HG02973 (cell line): Measurements from ENCODE around the gene DMD.

ENCODE experiments used
- ATAC-seq: cut with Tn5 transposase; IDR thresholded peaks from one replicate; pipeline ENCODE4 v1.9.1; 2021; ENCODE audit warnings: moderate library complexity; ENCODE audit not compliant: unreplicated experiment

Gene DMD

DNA sequence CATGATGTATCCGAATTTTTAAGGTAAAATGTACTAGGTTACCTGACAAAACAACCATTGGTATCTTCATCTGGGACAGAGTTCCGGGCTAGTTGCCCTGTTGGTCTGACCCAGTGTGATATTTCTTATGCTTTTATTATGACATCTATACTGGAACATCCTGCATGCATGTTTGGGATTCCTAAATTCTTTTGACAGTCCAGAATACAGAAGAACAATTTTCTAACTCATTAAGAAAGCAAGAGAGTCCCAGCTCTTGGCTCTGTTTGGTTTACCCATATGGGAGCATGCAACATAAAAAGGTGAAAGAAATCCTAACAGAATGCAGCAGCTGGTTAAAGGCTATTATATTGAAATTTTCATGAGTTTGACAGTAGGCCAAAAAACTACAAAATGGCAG is 1891.8 kb downstream of the DMD start:
- ATAC-seq = no peak

GRCh38 chrX:31318866-31319265 is 1892.5 kb downstream of the DMD start:
- ATAC-seq = no peak

DNA sequence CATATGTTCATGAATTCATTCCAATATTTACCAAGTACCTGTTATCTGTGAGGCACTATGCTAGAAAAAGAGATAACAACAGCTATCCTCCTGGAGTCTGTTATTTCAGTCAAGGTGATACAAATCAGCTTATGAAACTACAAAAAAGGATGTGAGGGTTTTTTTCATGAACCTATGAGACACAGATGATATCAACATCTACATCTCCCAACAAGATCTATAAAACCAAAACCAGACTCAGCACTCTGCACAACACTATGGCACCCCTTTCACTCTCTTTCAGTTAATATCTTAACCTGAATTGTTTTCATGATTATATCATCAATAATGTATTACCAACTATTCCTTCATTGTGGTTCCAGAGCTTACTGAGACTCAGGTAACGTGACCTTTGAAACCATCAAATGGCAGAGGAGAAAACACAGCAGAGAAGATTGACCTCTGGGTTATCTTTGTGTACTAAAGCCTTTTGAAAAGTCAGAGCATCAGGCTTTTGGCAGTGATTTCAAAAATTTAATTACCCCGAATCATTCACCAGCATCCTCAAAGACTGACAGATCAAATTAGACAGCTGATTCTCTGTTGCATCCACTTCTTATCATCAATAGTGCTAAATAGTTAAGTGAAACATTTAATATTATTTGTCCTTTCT is 1894.9 kb downstream of the DMD start:
- no peak for ATAC-seq

DNA sequence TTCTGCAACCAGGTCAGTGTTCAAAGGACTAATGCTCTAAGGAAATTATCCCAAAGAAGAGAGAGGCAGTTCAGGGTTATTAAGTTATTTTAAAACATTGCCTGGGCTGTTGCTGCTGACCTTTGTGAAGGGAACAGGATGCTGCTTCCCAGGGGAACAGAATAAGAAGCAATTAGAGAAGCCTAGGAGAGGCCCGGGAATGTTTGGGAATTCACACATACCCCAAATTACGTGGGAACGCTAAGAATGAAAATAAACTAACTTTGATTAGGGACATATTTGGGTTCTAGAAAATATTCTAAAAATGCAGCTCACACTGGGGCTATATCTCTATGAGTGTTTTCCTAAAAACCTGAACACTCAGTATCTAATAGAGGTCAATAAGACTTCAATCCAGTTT is 1896.4 kb downstream of the DMD start:
- ATAC-seq = no peak

- ATAC-seq = no peak
Measured at GRCh38 chrX:31307952-31308351, 1903.4 kb downstream of the DMD start.

DNA sequence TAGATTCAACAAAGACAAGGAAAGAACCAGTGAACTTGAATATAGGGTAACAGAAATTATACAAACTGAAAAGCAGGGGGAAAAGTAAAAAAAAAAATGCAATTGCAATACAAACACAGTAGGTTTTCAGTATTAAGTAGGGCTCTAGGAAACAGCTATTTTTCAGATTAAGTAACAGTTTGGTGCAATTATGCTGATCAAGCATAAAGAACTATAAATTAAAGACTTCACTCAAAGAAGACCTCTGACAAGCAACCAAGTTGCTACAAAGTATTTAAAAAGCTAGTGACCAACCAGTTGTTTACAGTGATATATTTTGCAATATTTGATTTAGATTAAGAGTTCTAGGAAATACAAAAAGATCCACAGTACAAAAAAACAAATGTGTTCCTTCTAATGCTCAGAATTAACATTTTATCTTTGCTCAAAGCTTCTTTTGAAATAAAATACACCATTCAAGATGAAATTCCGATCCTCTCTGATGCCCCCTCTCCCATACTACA is 1908.7 kb downstream of the DMD start:
- ATAC-seq = no peak

- no peak for ATAC-seq
Measured at GRCh38 chrX:31301941-31302340, 1909.4 kb downstream of the DMD start.

- ATAC-seq = no peak
Measured at GRCh38 chrX:31301203-31301602, 1910.1 kb downstream of the DMD start.

DNA sequence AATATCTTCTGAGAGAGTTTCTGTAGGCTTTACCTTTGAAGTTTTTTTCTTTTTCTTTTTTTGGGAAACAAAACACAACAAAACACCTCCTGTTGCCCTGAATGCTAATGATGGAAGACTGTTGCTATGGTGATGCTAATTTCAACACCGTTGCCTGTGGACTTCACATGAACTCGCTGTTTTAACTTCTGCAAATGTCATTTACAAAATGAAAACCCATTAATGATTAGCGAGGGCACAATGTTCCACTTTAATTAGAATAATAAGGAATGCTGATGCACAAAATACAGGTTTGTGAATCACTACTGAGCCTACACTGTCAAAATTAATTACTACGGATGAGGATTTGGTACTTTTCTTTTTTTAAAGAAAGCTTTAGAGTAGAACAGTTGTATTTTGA is 1912.4 kb downstream of the DMD start:
- ATAC-seq = no peak

GRCh38 chrX:31297881-31298280 is 1913.5 kb downstream of the DMD start:
- ATAC-seq = no peak

DNA sequence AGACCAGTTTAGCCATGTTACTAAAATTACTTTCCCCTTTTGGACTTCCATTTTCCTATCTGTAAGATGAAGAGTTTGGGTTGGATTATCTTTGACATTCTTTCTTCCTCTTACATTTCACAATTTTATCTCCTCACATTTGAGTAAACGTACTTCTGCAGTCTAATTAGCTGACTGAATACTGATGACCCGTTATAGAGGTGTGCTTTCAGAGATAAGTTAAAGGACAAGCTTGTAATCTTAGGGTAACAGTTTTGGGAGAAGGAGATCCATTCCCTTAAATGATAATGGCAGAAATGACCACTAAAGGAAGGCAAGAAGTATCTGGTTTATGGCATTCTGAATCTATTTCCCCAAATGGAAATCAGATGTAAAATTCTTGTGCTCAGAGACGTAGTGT is 1916.9 kb downstream of the DMD start:
- ATAC-seq = no peak

- no peak for ATAC-seq
Measured at GRCh38 chrX:31293409-31293808, 1917.9 kb downstream of the DMD start.

GRCh38 chrX:31291131-31291530 is 1920.2 kb downstream of the DMD start:
- ATAC-seq = no peak

DNA sequence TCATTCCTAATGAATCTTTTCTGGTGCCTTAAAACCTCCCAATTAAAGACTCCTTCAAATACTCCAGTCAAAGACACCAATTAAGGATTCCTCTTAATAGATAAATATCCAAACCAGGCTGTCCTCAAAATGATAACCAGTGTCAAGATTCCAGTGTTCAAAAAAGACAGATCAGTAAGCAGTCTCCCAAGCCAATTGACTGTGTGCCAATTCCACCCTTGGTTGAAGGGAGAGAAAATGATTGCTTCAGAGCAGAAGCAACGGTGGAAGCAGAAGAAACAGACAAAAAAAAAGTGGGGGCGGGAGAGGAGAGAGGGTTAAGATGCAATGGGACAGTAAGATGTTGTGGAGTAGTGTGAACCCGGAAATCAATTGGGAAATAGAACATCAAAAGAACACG is 1923.5 kb downstream of the DMD start:
- ATAC-seq = no peak

- no peak for ATAC-seq
Measured at GRCh38 chrX:31280580-31280979, 1930.8 kb downstream of the DMD start.

- ATAC-seq = no peak
Measured at GRCh38 chrX:31279359-31279758, 1932.0 kb downstream of the DMD start.

DNA sequence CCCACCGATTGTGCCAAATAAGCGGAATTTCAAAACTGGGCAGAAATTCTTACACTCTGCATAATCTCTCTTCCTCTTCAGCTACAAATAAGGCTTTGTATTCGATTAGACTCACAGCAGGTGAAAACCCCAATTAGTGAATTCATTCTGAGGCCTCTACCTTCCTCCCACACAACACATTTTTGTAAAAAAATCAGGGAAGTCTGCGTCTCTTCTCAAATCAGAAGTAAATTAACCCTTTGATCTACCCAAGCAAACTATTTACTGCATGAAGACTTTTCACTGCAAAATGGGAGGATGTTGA is 1938.9 kb downstream of the DMD start:
- no peak for ATAC-seq

- ATAC-seq = no peak
Measured at GRCh38 chrX:31271615-31272471, 1939.5 kb downstream of the DMD start.

GRCh38 chrX:31269914-31270313 is 1941.4 kb downstream of the DMD start:
- ATAC-seq = no peak

DNA sequence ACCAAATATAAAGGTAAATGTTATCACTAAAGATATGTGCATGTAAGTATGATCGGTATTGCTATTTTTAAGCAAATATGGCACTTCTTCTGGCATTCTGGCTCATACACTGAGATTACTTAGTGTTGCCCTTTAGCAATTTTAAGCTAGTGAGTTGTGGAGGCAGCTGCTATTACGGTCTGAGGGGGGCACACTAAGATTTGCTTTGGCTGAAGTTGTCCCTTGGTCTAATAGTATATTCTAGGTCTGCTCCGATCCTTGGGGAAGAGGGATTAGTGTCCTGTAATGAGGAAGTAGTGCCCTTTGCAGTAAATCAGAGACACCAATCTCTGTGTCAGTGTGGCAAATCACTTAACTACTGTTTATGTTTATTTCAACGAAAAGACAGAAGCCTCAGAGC is 1943.0 kb downstream of the DMD start:
- no peak for ATAC-seq

- ATAC-seq = peak; percentile 89
Measured at GRCh38 chrX:31266203-31267076, 1944.9 kb downstream of the DMD start.

DNA sequence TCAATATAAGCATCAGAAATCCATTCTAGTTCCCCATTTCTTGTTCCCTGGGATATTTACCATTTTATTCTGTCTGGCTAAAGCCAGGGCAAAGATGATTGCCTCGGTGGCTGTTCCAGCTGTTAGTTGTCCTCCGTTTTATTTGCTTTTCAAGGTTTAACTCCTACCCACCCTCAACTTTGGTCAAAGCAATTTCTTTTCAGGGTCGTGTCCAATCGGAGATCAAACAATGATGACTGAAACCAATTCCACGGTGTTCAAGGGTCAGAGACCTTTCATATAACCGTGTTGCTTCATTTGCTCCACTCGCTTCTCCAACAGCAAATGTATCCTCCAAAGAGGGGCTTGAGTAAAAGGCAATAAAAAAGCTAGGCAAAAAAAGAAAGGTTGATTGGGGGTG is 1946.0 kb downstream of the DMD start:
- ATAC-seq = no peak
